ENCODE data around the gene PHLPP2. TPM values are rescaled to one million over a fixed set of nuclear protein-coding genes. Genes with fewer than 3 reads are reported as not detected.

Gene PHLPP2
- total and polyA plus RNA-seq, 7 donors, result 0.96 to 5.2 (median 3.7) TPM

DNA sequence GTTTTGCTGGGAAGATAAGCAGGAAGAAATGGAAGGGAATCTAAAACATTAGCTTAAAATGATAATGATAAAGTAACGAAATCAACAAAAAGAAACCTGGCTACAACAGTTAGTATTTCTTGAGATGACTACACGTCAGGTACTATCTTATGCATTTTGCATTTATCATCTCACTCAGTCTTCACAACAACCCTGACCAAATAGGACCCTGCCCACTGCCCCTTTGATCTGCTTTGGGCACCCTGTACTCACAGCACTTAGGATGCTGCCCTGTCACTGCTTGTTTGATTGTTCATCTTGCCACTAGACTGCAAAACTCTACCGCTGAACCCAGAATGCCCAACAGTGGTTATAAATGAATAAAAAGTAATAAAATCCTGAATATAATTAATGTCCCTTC is 53.3 kb downstream of the PHLPP2 start:
- no peaks in the 10 kb centered on the region for H3K27me3 ChIP-seq (ENCODE audit: insufficient read depth in 3 of 3, low read length in 2 of 3)
- intact Hi-C loops (cut with DNase I), result loop anchor here in 1 of 2 donors (2.0 kb wide), 1 partner anchor 76 kb away; no protein-coding TSS in a partner anchor
- H3K9me3 ChIP-seq, result no peaks in the 10 kb centered on the region
- ATAC-seq (no peak), DNase-seq (no peak)
- H3K4me3 ChIP-seq, result no peak overlapping the region
- TF ChIP-seq, protein P1, sequence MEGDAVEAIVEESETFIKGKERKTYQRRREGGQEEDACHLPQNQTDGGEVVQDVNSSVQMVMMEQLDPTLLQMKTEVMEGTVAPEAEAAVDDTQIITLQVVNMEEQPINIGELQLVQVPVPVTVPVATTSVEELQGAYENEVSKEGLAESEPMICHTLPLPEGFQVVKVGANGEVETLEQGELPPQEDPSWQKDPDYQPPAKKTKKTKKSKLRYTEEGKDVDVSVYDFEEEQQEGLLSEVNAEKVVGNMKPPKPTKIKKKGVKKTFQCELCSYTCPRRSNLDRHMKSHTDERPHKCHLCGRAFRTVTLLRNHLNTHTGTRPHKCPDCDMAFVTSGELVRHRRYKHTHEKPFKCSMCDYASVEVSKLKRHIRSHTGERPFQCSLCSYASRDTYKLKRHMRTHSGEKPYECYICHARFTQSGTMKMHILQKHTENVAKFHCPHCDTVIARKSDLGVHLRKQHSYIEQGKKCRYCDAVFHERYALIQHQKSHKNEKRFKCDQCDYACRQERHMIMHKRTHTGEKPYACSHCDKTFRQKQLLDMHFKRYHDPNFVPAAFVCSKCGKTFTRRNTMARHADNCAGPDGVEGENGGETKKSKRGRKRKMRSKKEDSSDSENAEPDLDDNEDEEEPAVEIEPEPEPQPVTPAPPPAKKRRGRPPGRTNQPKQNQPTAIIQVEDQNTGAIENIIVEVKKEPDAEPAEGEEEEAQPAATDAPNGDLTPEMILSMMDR (IDR thresholded peaks at IDR 0.05), result no peak
- no peaks in the 10 kb centered on the region for H3K4me1 ChIP-seq
- H3K27ac ChIP-seq, result no peak overlapping the region
- peaks cover 0 to 97% of the 10 kb centered on the region in 2 donors for H3K36me3 ChIP-seq (ENCODE audit: insufficient read depth in 1 of 2, low read depth in 1 of 2)
- WGBS, 3 donors, result 95 to 100% (median 96%) methylated on average over 3 of the region's 3 CpGs

DNA sequence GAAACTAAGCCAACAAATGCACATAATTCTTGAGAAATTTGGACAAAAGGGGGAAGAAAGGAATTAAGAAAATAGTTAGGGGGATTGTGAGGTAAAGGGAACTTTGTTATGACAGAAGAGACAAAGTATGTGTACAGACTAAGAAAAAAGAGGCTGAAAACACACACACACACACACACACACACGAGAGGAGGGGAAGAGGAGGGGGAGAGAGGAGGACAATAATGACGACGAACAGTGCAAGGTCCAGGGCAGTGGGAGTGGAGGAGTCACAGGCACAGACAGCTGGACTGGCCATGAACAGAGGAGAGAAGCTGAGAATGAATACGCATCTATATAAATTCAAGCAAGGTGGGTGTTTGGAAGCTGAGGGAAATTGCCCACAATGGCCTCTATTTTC is 54.0 kb downstream of the PHLPP2 start:
- peaks cover 0 to 97% of the 10 kb centered on the region in 2 donors for H3K36me3 ChIP-seq (ENCODE audit: insufficient read depth in 1 of 2, low read depth in 1 of 2)
- DNase-seq, result no peak

DNA sequence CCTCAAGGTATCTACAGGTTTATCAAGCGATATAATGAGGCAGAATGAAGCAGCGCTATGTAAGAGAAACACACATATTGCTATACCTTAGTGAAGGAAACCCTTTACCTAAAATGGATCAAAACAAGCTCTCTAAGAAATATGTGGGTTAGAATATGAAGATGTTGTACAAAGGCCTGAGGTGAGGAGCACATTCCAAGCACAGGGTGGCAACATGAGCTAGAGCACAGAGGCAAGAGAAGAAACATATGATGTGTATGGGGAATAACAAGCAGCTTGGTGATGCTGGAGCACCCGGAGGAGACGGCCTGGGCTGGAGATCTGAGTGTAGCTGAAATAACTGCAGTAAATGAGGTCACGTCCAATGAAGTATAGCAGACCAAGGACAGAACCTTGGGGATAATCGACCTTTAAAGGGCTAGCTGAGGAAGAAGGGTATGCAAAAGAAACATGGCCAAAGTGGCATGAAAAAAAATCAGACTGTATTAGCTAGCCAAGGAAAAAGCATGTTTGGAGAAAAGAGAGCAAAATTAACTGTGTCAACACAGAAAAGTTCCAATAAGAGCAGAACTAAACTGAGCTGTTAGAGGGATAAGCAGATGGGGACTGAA is 54.5 kb downstream of the PHLPP2 start:
- H3K27me3 ChIP-seq (ENCODE audit: insufficient read depth in 3 of 3, low read length in 2 of 3), result no peaks in the 10 kb centered on the region
- 87 to 94% (median 94%) methylated on average over 6 of the region's 6 CpGs for WGBS, 3 donors
- no peaks in the 10 kb centered on the region for H3K9me3 ChIP-seq
- no peaks in the 10 kb centered on the region for H3K4me1 ChIP-seq
- no peak for ATAC-seq
- no peak for DNase-seq
- intact Hi-C loops (cut with DNase I), result loop anchor here in 1 of 2 donors (2.0 kb wide), 1 partner anchor 77 kb away; no protein-coding TSS in a partner anchor
- H3K27ac ChIP-seq, result no peak overlapping the region
- TF ChIP-seq, protein P1 (IDR thresholded peaks at IDR 0.05), result no peak
- H3K4me3 ChIP-seq, result no peak overlapping the region
- peaks cover 0 to 97% of the 10 kb centered on the region in 2 donors for H3K36me3 ChIP-seq (ENCODE audit: insufficient read depth in 1 of 2, low read depth in 1 of 2)

More for the DNA sequence above, 54.0 kb downstream of the PHLPP2 start:
- Histone ChIP-seq H3K27me3 (ENCODE audit: insufficient read depth in 3 of 3, low read length in 2 of 3) (no peaks in the 10 kb centered on the region), H3K4me3 (no peak overlapping the region), H3K9me3 (no peaks in the 10 kb centered on the region), H3K4me1 (no peaks in the 10 kb centered on the region), H3K27ac (no peak overlapping the region)
- ATAC-seq, result no peak
- intact Hi-C loops (cut with DNase I), result loop anchor here in 1 of 2 donors (2.0 kb wide), 1 partner anchor 76 kb away; no protein-coding TSS in a partner anchor
- TF ChIP-seq, protein P1 (IDR thresholded peaks at IDR 0.05), result no peak
- 57 to 68% (median 62%) methylated on average over 4 of the region's 4 CpGs for WGBS, 3 donors

DNA sequence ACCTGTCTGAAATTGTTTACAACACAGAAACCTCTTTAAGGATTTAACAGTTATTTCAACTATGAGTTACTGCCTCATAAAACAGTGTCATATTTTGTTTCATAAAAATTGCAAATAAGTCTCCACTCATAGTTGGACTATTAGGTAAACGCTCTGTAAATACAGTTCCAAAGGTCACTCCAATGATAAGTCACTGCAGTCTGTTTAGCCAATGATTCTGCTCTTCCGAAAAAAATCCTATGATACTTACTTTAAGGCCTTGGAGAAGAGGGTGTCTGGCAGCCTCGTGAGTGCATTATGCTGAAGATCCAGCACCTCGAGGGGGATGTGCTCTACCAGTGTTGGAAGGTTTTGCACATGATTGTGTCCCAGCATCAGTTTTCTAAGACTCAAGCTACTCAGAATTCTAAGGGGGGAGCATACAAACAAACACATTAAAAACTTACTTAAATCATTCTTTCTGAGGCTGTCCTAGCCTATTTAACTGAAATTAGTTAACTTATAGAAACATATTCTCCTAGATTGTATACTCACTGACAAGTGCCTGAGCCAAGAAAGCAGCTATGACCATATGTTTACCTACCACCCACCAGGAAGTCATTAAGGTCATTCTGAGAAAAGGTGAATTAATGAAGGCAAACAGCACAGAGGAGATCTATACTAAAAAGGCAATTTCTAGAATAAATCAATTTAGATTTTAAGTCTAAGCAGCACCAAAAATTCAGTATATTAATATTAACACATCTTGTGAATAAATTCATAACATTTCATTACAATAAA is 57.4 kb downstream of the PHLPP2 start:
- intact Hi-C loops (cut with DNase I), result no loop called here
- H3K4me1 ChIP-seq, result no peaks in the 10 kb centered on the region
- DNase-seq (no peak), ATAC-seq (no peak)
- H3K27me3 ChIP-seq (ENCODE audit: insufficient read depth in 3 of 3, low read length in 2 of 3), result no peaks in the 10 kb centered on the region
- TF ChIP-seq, protein P1 (IDR thresholded peaks at IDR 0.05), result no peak
- peaks cover 0 to 99% of the 10 kb centered on the region in 2 donors for H3K36me3 ChIP-seq (ENCODE audit: insufficient read depth in 1 of 2, low read depth in 1 of 2)
- WGBS, 3 donors, result 70 to 79% (median 75%) methylated on average over 4 of the region's 4 CpGs
- no peak overlapping the region for H3K27ac ChIP-seq
- H3K4me3 ChIP-seq, result no peak overlapping the region
- H3K9me3 ChIP-seq, result no peaks in the 10 kb centered on the region
